Measurements from ENCODE around the gene PAPPA2.

Gene PAPPA2

GRCh38 chr1:176499671-176500070 is 36.7 kb downstream of the PAPPA2 start:
- no peaks in the 10 kb centered on the region for H3K27me3 ChIP-seq (ENCODE audit: insufficient read depth, low read length)
- H3K27ac ChIP-seq (ENCODE audit: low read depth, low read length): 0 out of 2 replicates have a peak overlapping the region, but pooled peaks have one; percentile 19
- peaks cover 8% of the 10 kb centered on the region for H3K4me1 ChIP-seq (ENCODE audit: control insufficient read depth, insufficient read depth, low read length, unreplicated experiment)
- no peak overlapping the region for H2AFZ ChIP-seq (ENCODE audit: low read length, unreplicated experiment)
- H3K36me3 ChIP-seq (ENCODE audit: insufficient read depth, low read length): no peaks in the 10 kb centered on the region
- no peaks in the 10 kb centered on the region for H3K79me2 ChIP-seq (ENCODE audit: control insufficient read depth, insufficient read depth, low read length, unreplicated experiment)
- H3K4me3 ChIP-seq (ENCODE audit: low read depth, low read length): no peak overlapping the region

GRCh38 chr1:176501599-176501998 is 38.6 kb downstream of the PAPPA2 start:
- no peak overlapping the region for H3K27ac ChIP-seq (ENCODE audit: low read depth, low read length)

DNA sequence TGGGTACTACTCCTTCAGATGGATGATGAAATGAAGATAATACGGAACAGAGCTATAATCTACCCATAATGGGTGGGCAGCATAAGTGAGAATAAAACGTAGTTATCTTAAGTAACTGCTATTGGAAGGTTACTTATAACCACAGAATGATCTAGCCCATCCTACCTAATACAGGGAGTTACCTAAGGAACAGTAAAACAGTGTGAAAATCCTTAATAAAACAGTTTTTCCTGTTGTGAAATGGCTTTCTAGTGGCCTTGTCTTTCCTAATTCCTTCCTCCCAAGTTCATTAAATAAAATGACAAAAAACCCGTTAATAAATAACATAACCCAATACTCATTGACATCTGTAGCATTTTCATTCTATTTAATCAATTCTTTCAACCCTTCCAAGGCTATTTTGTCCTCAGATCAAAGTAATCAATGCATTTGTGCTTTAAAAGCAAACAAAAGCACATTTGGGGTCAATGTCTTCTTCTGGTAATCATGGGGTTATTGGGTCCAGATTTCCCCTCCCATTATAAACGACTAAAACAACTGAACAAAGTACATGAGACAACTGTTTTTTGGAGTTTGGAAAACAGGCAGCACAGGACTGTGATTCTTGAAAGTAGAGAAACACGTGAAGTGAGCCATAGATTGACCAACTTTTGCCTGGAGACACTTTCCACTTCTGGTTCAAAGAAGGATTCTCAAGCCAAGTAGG is 42.0 kb downstream of the PAPPA2 start:
- no peak overlapping the region for H3K4me3 ChIP-seq (ENCODE audit: low read depth, low read length)
- peaks cover 8% of the 10 kb centered on the region for H3K4me1 ChIP-seq (ENCODE audit: control insufficient read depth, insufficient read depth, low read length, unreplicated experiment)
- H3K27ac ChIP-seq (ENCODE audit: low read depth, low read length): no peak overlapping the region
- H3K36me3 ChIP-seq (ENCODE audit: insufficient read depth, low read length): no peaks in the 10 kb centered on the region
- no peak overlapping the region for H2AFZ ChIP-seq (ENCODE audit: low read length, unreplicated experiment)
- no peaks in the 10 kb centered on the region for H3K79me2 ChIP-seq (ENCODE audit: control insufficient read depth, insufficient read depth, low read length, unreplicated experiment)
- no peaks in the 10 kb centered on the region for H3K27me3 ChIP-seq (ENCODE audit: insufficient read depth, low read length)

More at GRCh38 chr1:176501599-176501998, 38.6 kb downstream of the PAPPA2 start:
- Histone ChIP-seq H3K36me3 (ENCODE audit: insufficient read depth, low read length) (no peaks in the 10 kb centered on the region), H2AFZ (ENCODE audit: low read length, unreplicated experiment) (no peak overlapping the region), H3K4me1 (ENCODE audit: control insufficient read depth, insufficient read depth, low read length, unreplicated experiment) (peaks cover 8% of the 10 kb centered on the region), H3K79me2 (ENCODE audit: control insufficient read depth, insufficient read depth, low read length, unreplicated experiment) (no peaks in the 10 kb centered on the region), H3K4me3 (ENCODE audit: low read depth, low read length) (no peak overlapping the region), H3K27me3 (ENCODE audit: insufficient read depth, low read length) (no peaks in the 10 kb centered on the region)

GRCh38 chr1:176512966-176513365 is 50.0 kb downstream of the PAPPA2 start:
- no peaks in the 10 kb centered on the region for H3K79me2 ChIP-seq (ENCODE audit: control insufficient read depth, insufficient read depth, low read length, unreplicated experiment)

DNA sequence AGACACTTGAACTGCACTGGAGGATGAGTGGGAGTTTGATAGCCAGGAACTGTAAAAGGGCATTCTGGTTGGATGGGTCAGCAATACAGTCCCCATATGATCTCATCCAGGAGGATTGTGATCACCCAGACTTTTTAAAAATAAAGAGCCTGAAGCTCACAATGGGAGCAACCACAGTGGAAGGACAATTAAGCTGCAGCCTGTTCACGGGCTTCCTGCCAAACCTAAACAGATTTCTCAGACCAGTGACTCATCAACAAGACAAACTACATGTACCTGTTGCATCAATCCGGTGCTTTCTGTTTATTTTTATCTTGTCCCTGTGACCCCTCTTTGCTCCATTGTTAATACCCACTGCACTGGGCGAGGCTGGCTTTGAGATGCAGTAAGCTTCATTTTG is 52.3 kb downstream of the PAPPA2 start:
- H3K27ac ChIP-seq (ENCODE audit: low read depth, low read length): no peak overlapping the region
- H2AFZ ChIP-seq (ENCODE audit: low read length, unreplicated experiment): no peak overlapping the region
- H3K36me3 ChIP-seq (ENCODE audit: insufficient read depth, low read length): no peaks in the 10 kb centered on the region
- H3K4me1 ChIP-seq (ENCODE audit: control insufficient read depth, insufficient read depth, low read length, unreplicated experiment): no peaks in the 10 kb centered on the region
- H3K27me3 ChIP-seq (ENCODE audit: insufficient read depth, low read length): no peaks in the 10 kb centered on the region
- H3K79me2 ChIP-seq (ENCODE audit: control insufficient read depth, insufficient read depth, low read length, unreplicated experiment): no peaks in the 10 kb centered on the region
- H3K4me3 ChIP-seq (ENCODE audit: low read depth, low read length): no peak overlapping the region

More at GRCh38 chr1:176512966-176513365, 50.0 kb downstream of the PAPPA2 start:
- H3K27me3 ChIP-seq (ENCODE audit: insufficient read depth, low read length): no peaks in the 10 kb centered on the region
- H3K4me1 ChIP-seq (ENCODE audit: control insufficient read depth, insufficient read depth, low read length, unreplicated experiment): no peaks in the 10 kb centered on the region
- no peak overlapping the region for H2AFZ ChIP-seq (ENCODE audit: low read length, unreplicated experiment)
- no peaks in the 10 kb centered on the region for H3K36me3 ChIP-seq (ENCODE audit: insufficient read depth, low read length)
- H3K4me3 ChIP-seq (ENCODE audit: low read depth, low read length): no peak overlapping the region
- H3K27ac ChIP-seq (ENCODE audit: low read depth, low read length): no peak overlapping the region

DNA sequence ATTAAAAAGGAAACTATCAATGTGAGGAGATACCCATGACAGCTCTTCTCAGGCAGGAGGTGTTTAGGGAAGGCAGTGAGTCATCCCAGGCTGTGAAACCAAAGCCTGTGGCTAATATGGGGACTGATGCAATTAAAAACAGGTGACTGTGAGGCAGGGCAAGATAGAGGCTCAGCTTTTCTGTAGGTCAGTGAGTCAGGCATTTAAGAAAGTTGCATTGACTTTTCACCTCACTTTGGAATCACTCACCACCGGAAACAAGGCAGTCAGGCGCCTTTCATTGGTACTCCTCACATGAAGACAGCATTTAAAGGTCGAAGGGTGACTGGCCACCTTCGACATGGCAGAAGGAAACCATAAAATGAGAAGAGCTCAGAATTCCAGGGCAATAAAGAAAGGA is 54.5 kb downstream of the PAPPA2 start:
- no peak overlapping the region for H2AFZ ChIP-seq (ENCODE audit: low read length, unreplicated experiment)
- H3K4me3 ChIP-seq (ENCODE audit: low read depth, low read length): no peak overlapping the region
- H3K4me1 ChIP-seq (ENCODE audit: control insufficient read depth, insufficient read depth, low read length, unreplicated experiment): no peaks in the 10 kb centered on the region
- no peaks in the 10 kb centered on the region for H3K36me3 ChIP-seq (ENCODE audit: insufficient read depth, low read length)
- H3K27me3 ChIP-seq (ENCODE audit: insufficient read depth, low read length): no peaks in the 10 kb centered on the region
- no peak overlapping the region for H3K27ac ChIP-seq (ENCODE audit: low read depth, low read length)
- no peaks in the 10 kb centered on the region for H3K79me2 ChIP-seq (ENCODE audit: control insufficient read depth, insufficient read depth, low read length, unreplicated experiment)

- H2AFZ ChIP-seq (ENCODE audit: low read length, unreplicated experiment): no peak overlapping the region
- no peak overlapping the region for H3K4me3 ChIP-seq (ENCODE audit: low read depth, low read length)
- H3K36me3 ChIP-seq (ENCODE audit: insufficient read depth, low read length): no peaks in the 10 kb centered on the region
- no peak overlapping the region for H3K27ac ChIP-seq (ENCODE audit: low read depth, low read length)
- no peaks in the 10 kb centered on the region for H3K79me2 ChIP-seq (ENCODE audit: control insufficient read depth, insufficient read depth, low read length, unreplicated experiment)
- no peaks in the 10 kb centered on the region for H3K4me1 ChIP-seq (ENCODE audit: control insufficient read depth, insufficient read depth, low read length, unreplicated experiment)
- no peaks in the 10 kb centered on the region for H3K27me3 ChIP-seq (ENCODE audit: insufficient read depth, low read length)
Observed at GRCh38 chr1:176521211-176521610, 58.2 kb downstream of the PAPPA2 start.

DNA sequence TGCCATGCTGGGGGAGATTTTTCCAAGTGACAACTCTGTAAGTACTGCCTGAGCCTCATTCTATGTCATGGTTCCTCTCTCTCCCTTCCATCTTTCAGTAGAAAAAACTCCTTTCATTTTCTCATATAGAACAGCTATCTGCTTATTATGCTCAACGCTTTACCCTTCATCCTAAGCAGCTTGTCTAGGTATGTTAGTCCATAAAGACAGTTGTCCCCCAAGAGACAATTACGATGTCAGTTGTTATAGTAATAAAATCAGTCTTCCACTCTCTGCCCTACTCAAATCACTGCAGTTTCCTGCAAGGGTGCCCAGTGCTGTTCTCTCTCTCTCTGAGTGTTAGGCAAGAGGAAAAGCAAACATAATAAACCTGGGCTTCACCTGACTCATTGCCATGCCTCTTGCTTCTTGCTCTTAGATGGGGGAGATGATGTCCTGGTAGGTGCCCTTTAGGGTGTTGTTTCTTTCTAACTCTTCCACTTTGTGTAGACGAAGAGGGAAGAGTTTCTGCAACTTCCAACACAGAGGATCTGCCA is 59.4 kb downstream of the PAPPA2 start:
- Histone ChIP-seq H3K27me3 (ENCODE audit: insufficient read depth, low read length) (no peaks in the 10 kb centered on the region), H3K27ac (ENCODE audit: low read depth, low read length) (no peak overlapping the region), H3K4me3 (ENCODE audit: low read depth, low read length) (no peak overlapping the region), H3K4me1 (ENCODE audit: control insufficient read depth, insufficient read depth, low read length, unreplicated experiment) (no peaks in the 10 kb centered on the region), H2AFZ (ENCODE audit: low read length, unreplicated experiment) (no peak overlapping the region), H3K79me2 (ENCODE audit: control insufficient read depth, insufficient read depth, low read length, unreplicated experiment) (no peaks in the 10 kb centered on the region), H3K36me3 (ENCODE audit: insufficient read depth, low read length) (no peaks in the 10 kb centered on the region)

- no peak overlapping the region for H3K4me3 ChIP-seq (ENCODE audit: low read depth, low read length)
- H3K27ac ChIP-seq (ENCODE audit: low read depth, low read length): no peak overlapping the region
- no peaks in the 10 kb centered on the region for H3K79me2 ChIP-seq (ENCODE audit: control insufficient read depth, insufficient read depth, low read length, unreplicated experiment)
- no peaks in the 10 kb centered on the region for H3K36me3 ChIP-seq (ENCODE audit: insufficient read depth, low read length)
- no peaks in the 10 kb centered on the region for H3K27me3 ChIP-seq (ENCODE audit: insufficient read depth, low read length)
- H3K4me1 ChIP-seq (ENCODE audit: control insufficient read depth, insufficient read depth, low read length, unreplicated experiment): no peaks in the 10 kb centered on the region
- no peak overlapping the region for H2AFZ ChIP-seq (ENCODE audit: low read length, unreplicated experiment)
Observed at GRCh38 chr1:176529395-176530090, 66.6 kb downstream of the PAPPA2 start.

GRCh38 chr1:176531036-176531435 is 68.1 kb downstream of the PAPPA2 start:
- Histone ChIP-seq H3K27ac (ENCODE audit: low read depth, low read length) (no peak overlapping the region), H3K36me3 (ENCODE audit: insufficient read depth, low read length) (no peaks in the 10 kb centered on the region), H3K4me3 (ENCODE audit: low read depth, low read length) (no peak overlapping the region), H3K27me3 (ENCODE audit: insufficient read depth, low read length) (no peaks in the 10 kb centered on the region), H3K79me2 (ENCODE audit: control insufficient read depth, insufficient read depth, low read length, unreplicated experiment) (no peaks in the 10 kb centered on the region), H3K4me1 (ENCODE audit: control insufficient read depth, insufficient read depth, low read length, unreplicated experiment) (no peaks in the 10 kb centered on the region), H2AFZ (ENCODE audit: low read length, unreplicated experiment) (no peak overlapping the region)
